ENCODE results near the gene GPATCH2L.

GPATCH2L gene

GRCh38 chr14:76252471-76252870 lies 100.7 kb downstream of the GPATCH2L start:
- H3K36me3 ChIP-seq (ENCODE audit: control insufficient read depth, insufficient read depth, low read length) = no peaks in the 10 kb centered on the region
- no peak overlapping the region for H3K9ac ChIP-seq (ENCODE audit: low read length)
- no peaks in the 10 kb centered on the region for H3K27me3 ChIP-seq (ENCODE audit: control insufficient read depth, insufficient read depth, low read length)
- no peaks in the 10 kb centered on the region for H3K4me1 ChIP-seq (ENCODE audit: control insufficient read depth, insufficient read depth, low read length)
- H3K4me3 ChIP-seq (ENCODE audit: low read length) = no peak overlapping the region
- no peak overlapping the region for H3K27ac ChIP-seq (ENCODE audit: low read depth, low read length)

GRCh38 chr14:76253111-76253510 lies 101.4 kb downstream of the GPATCH2L start:
- Histone ChIP-seq H3K27me3 (ENCODE audit: control insufficient read depth, insufficient read depth, low read length) (no peaks in the 10 kb centered on the region), H3K4me3 (ENCODE audit: low read length) (no peak overlapping the region), H3K27ac (ENCODE audit: low read depth, low read length) (no peak overlapping the region), H3K4me1 (ENCODE audit: control insufficient read depth, insufficient read depth, low read length) (no peaks in the 10 kb centered on the region), H3K36me3 (ENCODE audit: control insufficient read depth, insufficient read depth, low read length) (no peaks in the 10 kb centered on the region), H3K9ac (ENCODE audit: low read length) (no peak overlapping the region)

GRCh38 chr14:76256545-76256944 lies 104.8 kb downstream of the GPATCH2L start:
- Histone ChIP-seq H3K27me3 (ENCODE audit: control insufficient read depth, insufficient read depth, low read length) (no peaks in the 10 kb centered on the region), H3K4me3 (ENCODE audit: low read length) (no peak overlapping the region), H3K27ac (ENCODE audit: low read depth, low read length) (no peak overlapping the region), H3K4me1 (ENCODE audit: control insufficient read depth, insufficient read depth, low read length) (no peaks in the 10 kb centered on the region), H3K36me3 (ENCODE audit: control insufficient read depth, insufficient read depth, low read length) (no peaks in the 10 kb centered on the region), H3K9ac (ENCODE audit: low read length) (no peak overlapping the region)

- no peaks in the 10 kb centered on the region for H3K36me3 ChIP-seq (ENCODE audit: control insufficient read depth, insufficient read depth, low read length)
- no peak overlapping the region for H3K4me3 ChIP-seq (ENCODE audit: low read length)
- H3K27ac ChIP-seq (ENCODE audit: low read depth, low read length) = no peak overlapping the region
- no peaks in the 10 kb centered on the region for H3K27me3 ChIP-seq (ENCODE audit: control insufficient read depth, insufficient read depth, low read length)
- no peak overlapping the region for H3K9ac ChIP-seq (ENCODE audit: low read length)
- no peaks in the 10 kb centered on the region for H3K4me1 ChIP-seq (ENCODE audit: control insufficient read depth, insufficient read depth, low read length)
Observed at GRCh38 chr14:76257111-76257803, 105.5 kb downstream of the GPATCH2L start.

- no peaks in the 10 kb centered on the region for H3K36me3 ChIP-seq (ENCODE audit: control insufficient read depth, insufficient read depth, low read length)
- no peak overlapping the region for H3K9ac ChIP-seq (ENCODE audit: low read length)
- H3K27me3 ChIP-seq (ENCODE audit: control insufficient read depth, insufficient read depth, low read length) = no peaks in the 10 kb centered on the region
- no peak overlapping the region for H3K4me3 ChIP-seq (ENCODE audit: low read length)
- no peak overlapping the region for H3K27ac ChIP-seq (ENCODE audit: low read depth, low read length)
- no peaks in the 10 kb centered on the region for H3K4me1 ChIP-seq (ENCODE audit: control insufficient read depth, insufficient read depth, low read length)
Observed at GRCh38 chr14:76257842-76258397, 106.2 kb downstream of the GPATCH2L start.

- Histone ChIP-seq H3K9ac (ENCODE audit: low read length) (no peak overlapping the region), H3K36me3 (ENCODE audit: control insufficient read depth, insufficient read depth, low read length) (no peaks in the 10 kb centered on the region)
Observed at GRCh38 chr14:76259029-76259735, 107.5 kb downstream of the GPATCH2L start.

GRCh38 chr14:76260749-76261148 lies 109.0 kb downstream of the GPATCH2L start:
- Histone ChIP-seq H3K27me3 (ENCODE audit: control insufficient read depth, insufficient read depth, low read length) (no peaks in the 10 kb centered on the region), H3K4me3 (ENCODE audit: low read length) (no peak overlapping the region), H3K4me1 (ENCODE audit: control insufficient read depth, insufficient read depth, low read length) (no peaks in the 10 kb centered on the region), H3K36me3 (ENCODE audit: control insufficient read depth, insufficient read depth, low read length) (no peaks in the 10 kb centered on the region), H3K9ac (ENCODE audit: low read length) (no peak overlapping the region), H3K27ac (ENCODE audit: low read depth, low read length) (no peak overlapping the region)

More at GRCh38 chr14:76259029-76259735, 107.5 kb downstream of the GPATCH2L start:
- Histone ChIP-seq H3K4me3 (ENCODE audit: low read length) (no peak overlapping the region), H3K27ac (ENCODE audit: low read depth, low read length) (no peak overlapping the region), H3K27me3 (ENCODE audit: control insufficient read depth, insufficient read depth, low read length) (no peaks in the 10 kb centered on the region), H3K4me1 (ENCODE audit: control insufficient read depth, insufficient read depth, low read length) (no peaks in the 10 kb centered on the region)

- H3K27ac ChIP-seq (ENCODE audit: low read depth, low read length) = no peak overlapping the region
- H3K9ac ChIP-seq (ENCODE audit: low read length) = no peak overlapping the region
- no peak overlapping the region for H3K4me3 ChIP-seq (ENCODE audit: low read length)
- no peaks in the 10 kb centered on the region for H3K27me3 ChIP-seq (ENCODE audit: control insufficient read depth, insufficient read depth, low read length)
- no peaks in the 10 kb centered on the region for H3K36me3 ChIP-seq (ENCODE audit: control insufficient read depth, insufficient read depth, low read length)
- H3K4me1 ChIP-seq (ENCODE audit: control insufficient read depth, insufficient read depth, low read length) = no peaks in the 10 kb centered on the region
Observed at GRCh38 chr14:76261371-76261811, 109.7 kb downstream of the GPATCH2L start.

GRCh38 chr14:76262641-76263040 lies 110.9 kb downstream of the GPATCH2L start:
- H3K9ac ChIP-seq (ENCODE audit: low read length) = no peak overlapping the region
- no peak overlapping the region for H3K27ac ChIP-seq (ENCODE audit: low read depth, low read length)
- no peaks in the 10 kb centered on the region for H3K27me3 ChIP-seq (ENCODE audit: control insufficient read depth, insufficient read depth, low read length)
- H3K4me3 ChIP-seq (ENCODE audit: low read length) = no peak overlapping the region
- H3K36me3 ChIP-seq (ENCODE audit: control insufficient read depth, insufficient read depth, low read length) = no peaks in the 10 kb centered on the region
- H3K4me1 ChIP-seq (ENCODE audit: control insufficient read depth, insufficient read depth, low read length) = no peaks in the 10 kb centered on the region
